Brain microvascular endothelial cell (primary cell): ENCODE data around the gene PHB1.

ENCODE experiments used
- DNase-seq: peaks from one replicate; pipeline ENCODE4 v3.0.0-alpha.2; 2020
- H3K27ac ChIP-seq: fragments of 250-450 bp; sonication (Bioruptor Pico); 2 replicates; pipeline ENCODE4 v1.5.1; 2020; ENCODE audit warnings: mild to moderate bottlenecking, moderate library complexity
- H3K27me3 ChIP-seq: fragments of 250-450 bp; sonication (Bioruptor Pico); replicated peaks from 2 replicates; pipeline ENCODE4 v1.5.1; 2020; ENCODE audit warnings: mild to moderate bottlenecking
- H3K36me3 ChIP-seq: fragments of 250-450 bp; sonication (Bioruptor Pico); replicated peaks from 2 replicates; pipeline ENCODE4 v1.5.1; 2020; ENCODE audit warnings: mild to moderate bottlenecking
- H3K4me3 ChIP-seq: 2 replicates; pipeline ENCODE4 v1.5.1; 2011; ENCODE audit warnings: low read depth, mild to moderate bottlenecking, control low read depth, low read length, moderate library complexity
- in situ Hi-C: cut with HindIII; loops from 2 replicates; pipeline ENCODE4 v1.10.0; 2017; ENCODE audit warnings: low sequenced_read_pairs, low pct_ligation_motif_present
- TF ChIP-seq, protein P1 (sequence below): IDR thresholded peaks from 2 replicates; pipeline ENCODE4 v1.5.1; 2011; ENCODE audit warnings: low read depth, mild to moderate bottlenecking, moderate library complexity, low read length, control low read depth, inconsistent platforms; ENCODE audit errors: missing control alignments

The PHB1 gene

DNA sequence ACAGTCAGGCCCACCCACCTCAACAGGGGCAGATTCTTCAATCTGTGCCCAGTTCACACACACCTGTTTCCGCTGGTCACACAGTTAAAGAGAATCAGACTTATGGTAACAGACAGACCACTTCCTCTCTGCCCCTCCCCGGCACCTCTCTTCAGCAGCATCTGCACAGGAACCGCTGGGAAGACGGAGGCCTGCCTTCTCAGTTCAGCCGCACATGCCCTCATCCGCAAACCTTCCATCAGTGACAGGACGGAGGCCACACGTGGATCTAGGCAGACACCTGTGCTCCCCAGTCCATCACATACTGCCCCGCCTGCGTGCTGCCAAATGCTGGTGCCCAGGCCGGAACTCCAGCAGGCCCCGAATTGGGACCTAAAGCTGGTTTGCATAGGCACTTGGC, 10.3 kb downstream of the PHB1 start:
- DNase-seq: no peak
- in situ Hi-C loops: no loop called here
- H3K4me3 ChIP-seq: no peak overlapping the region
- H3K27ac ChIP-seq: no peak overlapping the region
- TF ChIP-seq, protein P1, sequence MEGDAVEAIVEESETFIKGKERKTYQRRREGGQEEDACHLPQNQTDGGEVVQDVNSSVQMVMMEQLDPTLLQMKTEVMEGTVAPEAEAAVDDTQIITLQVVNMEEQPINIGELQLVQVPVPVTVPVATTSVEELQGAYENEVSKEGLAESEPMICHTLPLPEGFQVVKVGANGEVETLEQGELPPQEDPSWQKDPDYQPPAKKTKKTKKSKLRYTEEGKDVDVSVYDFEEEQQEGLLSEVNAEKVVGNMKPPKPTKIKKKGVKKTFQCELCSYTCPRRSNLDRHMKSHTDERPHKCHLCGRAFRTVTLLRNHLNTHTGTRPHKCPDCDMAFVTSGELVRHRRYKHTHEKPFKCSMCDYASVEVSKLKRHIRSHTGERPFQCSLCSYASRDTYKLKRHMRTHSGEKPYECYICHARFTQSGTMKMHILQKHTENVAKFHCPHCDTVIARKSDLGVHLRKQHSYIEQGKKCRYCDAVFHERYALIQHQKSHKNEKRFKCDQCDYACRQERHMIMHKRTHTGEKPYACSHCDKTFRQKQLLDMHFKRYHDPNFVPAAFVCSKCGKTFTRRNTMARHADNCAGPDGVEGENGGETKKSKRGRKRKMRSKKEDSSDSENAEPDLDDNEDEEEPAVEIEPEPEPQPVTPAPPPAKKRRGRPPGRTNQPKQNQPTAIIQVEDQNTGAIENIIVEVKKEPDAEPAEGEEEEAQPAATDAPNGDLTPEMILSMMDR: no peak
- H3K36me3 ChIP-seq: peaks cover 61% of the 10 kb centered on the region
- H3K27me3 ChIP-seq: no peaks in the 10 kb centered on the region

DNA sequence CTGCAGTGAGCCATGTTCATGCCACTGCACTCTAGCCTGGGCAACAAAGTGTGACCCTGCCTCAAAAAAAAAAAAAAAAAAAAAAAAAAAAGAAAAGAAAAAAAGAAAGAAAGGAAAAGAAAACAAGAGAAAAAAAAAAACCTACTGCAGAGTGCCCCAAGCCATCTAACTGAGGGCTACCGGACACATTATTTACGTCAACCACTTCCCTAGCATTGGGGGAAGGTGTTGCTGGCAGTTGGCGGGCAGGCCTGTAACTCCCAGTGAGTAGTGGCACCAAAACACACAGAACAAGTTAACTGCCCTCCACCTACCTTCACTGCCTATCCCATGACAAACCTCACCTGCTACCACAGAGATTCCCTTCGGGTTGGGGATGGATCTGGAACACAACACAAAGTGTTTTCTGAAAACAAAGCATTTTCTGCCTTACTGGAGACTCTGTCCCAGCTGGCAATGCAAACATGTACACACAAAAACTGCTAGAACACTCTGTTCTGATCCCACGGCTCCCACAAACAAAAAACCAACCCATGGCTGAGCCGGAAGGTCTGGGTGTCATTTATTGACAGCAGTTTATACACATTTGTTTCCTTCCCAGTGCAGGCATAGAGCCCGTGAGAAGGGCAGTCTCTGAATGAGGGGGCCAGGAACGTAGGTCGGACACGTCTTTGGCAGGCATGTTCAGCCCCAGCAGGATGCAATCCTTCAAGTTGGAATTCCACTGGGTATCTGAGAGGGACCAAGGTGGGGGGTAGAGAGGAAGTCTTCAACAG, 11.0 kb downstream of the PHB1 start:
- DNase-seq: no peak
- H3K4me3 ChIP-seq: no peak overlapping the region
- peaks cover 55% of the 10 kb centered on the region for H3K36me3 ChIP-seq
- H3K27me3 ChIP-seq: no peaks in the 10 kb centered on the region
- TF ChIP-seq, protein P1: no peak
- no peak overlapping the region for H3K27ac ChIP-seq
- in situ Hi-C loops: no loop called here

DNA sequence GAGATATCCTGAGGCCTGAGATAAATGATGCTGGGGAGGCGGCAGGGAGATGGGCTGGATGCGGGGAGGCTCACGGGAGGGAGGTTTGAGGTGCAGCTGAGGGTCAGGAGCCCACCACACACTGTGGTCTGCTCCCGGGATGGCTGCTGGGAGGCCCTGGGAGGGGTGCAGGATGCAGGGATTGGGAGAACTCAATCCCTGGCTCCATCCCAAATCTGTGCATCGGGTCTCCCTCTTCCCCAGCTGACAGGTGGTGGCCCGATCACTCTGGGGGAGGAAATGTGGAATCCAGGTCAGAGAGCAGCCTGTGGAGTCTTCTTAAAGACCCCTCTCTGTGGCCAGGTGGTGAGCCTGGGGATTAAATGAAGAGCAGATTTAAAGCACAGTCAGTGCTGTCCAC, 12.0 kb downstream of the PHB1 start:
- TF ChIP-seq, protein P1: no peak
- no peak overlapping the region for H3K4me3 ChIP-seq
- H3K27ac ChIP-seq: no peak overlapping the region
- no peak for DNase-seq
- in situ Hi-C loops: no loop called here
- H3K27me3 ChIP-seq: no peaks in the 10 kb centered on the region
- H3K36me3 ChIP-seq: peaks cover 48% of the 10 kb centered on the region

DNA sequence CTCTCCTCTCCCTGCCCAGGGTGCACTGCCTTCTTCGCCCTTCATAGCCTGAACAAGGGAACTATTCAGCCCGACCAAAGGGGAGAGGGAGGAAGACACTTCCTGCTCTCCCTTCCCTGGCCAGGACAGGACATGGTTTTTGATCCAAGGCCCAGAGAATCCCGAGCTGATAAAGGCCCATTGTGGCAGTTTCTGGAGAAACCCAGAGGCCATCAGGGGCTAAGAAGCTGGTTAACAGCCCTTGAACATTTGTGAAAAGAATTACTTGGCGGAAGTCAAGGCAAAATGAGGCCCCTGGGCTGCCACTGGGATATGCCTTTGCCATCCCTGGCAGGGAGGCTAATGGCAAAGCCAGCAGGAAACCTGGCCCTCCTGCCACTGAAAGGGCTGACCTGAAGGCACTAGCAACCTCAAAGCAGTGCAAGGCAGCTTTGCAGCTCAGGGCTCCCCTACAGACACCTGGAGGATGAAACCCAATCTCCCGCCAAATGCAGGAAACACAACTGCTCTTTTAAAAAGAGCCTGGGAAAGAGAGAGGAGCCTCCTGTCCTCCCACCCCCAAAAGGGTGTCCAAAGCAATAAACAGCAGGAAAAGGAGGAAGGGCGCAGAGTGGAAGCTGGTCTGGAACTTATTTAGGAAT, 12.6 kb downstream of the PHB1 start:
- no peak overlapping the region for H3K27ac ChIP-seq
- H3K27me3 ChIP-seq: no peaks in the 10 kb centered on the region
- in situ Hi-C loops: no loop called here
- TF ChIP-seq, protein P1: no peak
- H3K4me3 ChIP-seq: no peak overlapping the region
- H3K36me3 ChIP-seq: peaks cover 43% of the 10 kb centered on the region
- DNase-seq: no peak

DNA sequence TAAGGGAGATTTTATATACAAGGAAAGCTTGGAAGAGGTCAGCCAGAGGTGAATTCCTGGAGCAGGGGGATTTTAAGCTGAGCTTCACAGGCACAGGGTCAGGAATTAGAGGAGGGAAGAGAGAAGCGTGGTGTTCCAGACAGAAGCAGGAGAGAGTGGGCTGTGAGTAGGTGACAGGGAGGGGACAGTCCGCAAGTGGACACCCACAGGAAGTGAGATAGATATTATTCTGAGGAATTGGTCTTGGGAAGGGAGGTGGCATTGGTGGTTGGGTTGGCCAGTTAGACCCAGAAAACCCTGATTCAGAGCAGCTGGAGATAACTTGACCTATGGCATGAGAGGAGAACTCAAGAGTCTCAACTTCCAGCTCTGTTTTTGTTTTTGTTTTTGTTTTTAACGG, 14.7 kb downstream of the PHB1 start:
- H3K27ac ChIP-seq: no peak overlapping the region
- DNase-seq: no peak
- no peaks in the 10 kb centered on the region for H3K27me3 ChIP-seq
- TF ChIP-seq, protein P1: no peak
- peaks cover 22% of the 10 kb centered on the region for H3K36me3 ChIP-seq
- in situ Hi-C loops: no loop called here
- H3K4me3 ChIP-seq: no peak overlapping the region
